Measurements from ENCODE around the gene UNCX. TPM values are rescaled to one million over a fixed set of nuclear protein-coding genes. Genes with fewer than 3 reads are reported as not detected.
A peak's percentile ranks its signal among the peaks of the same experiment; 100 is the strongest.
"Not testable (repeated sequence)": the region's sequence is repeated elsewhere in the genome, so short reads cannot be mapped to it uniquely, and the experiment has no call there.

Gene UNCX
- total RNA-seq, 3 donors from 2014 or later, result not detected

- DNase-seq (ENCODE audit: low spot score in 2 of 2), result no peak
- peak overlapping the region in 1 of 3 donors; percentile 41 for H3K4me3 ChIP-seq
- H3K9me3 ChIP-seq, result no peaks in the 10 kb centered on the region
- TF ChIP-seq POLR2AphosphoS5 (IDR thresholded peaks at IDR 0.05), result no peak
- H3K27me3 ChIP-seq, result peaks cover 0 to 77% of the 10 kb centered on the region in 2 donors
- no peaks in the 10 kb centered on the region for H3K36me3 ChIP-seq
- intact Hi-C loops (cut with DNase I; ENCODE audit: low total_unique reads), result no loop called here
- no peak overlapping the region for H3K27ac ChIP-seq
- no peaks in the 10 kb centered on the region for H3K4me1 ChIP-seq
Measured at GRCh38 chr7:1210321-1210978, 22.2 kb upstream of the UNCX start.

- intact Hi-C loops (cut with DNase I; ENCODE audit: low total_unique reads), result no loop called here
- H3K27me3 ChIP-seq, result peaks cover 0 to 84% of the 10 kb centered on the region in 2 donors
- TF ChIP-seq POLR2AphosphoS5 (IDR thresholded peaks at IDR 0.05), result no peak
- no peak for TF ChIP-seq CTCF (IDR thresholded peaks at IDR 0.05)
- no peak for TF ChIP-seq POLR2A (IDR thresholded peaks at IDR 0.05)
- no peaks in the 10 kb centered on the region for H3K4me1 ChIP-seq
- H3K36me3 ChIP-seq, result no peaks in the 10 kb centered on the region
- H3K9me3 ChIP-seq, result no peaks in the 10 kb centered on the region
- no peak overlapping the region for H3K27ac ChIP-seq
- DNase-seq (ENCODE audit: low spot score in 2 of 2), result no peak
- peak overlapping the region in 1 of 3 donors; percentile 41 for H3K4me3 ChIP-seq
Measured at GRCh38 chr7:1210979-1211608, 21.6 kb upstream of the UNCX start.

- no peak for TF ChIP-seq CTCF (IDR thresholded peaks at IDR 0.05)
- Histone ChIP-seq H3K27ac (no peak overlapping the region), H3K4me3 (no peak overlapping the region), H3K36me3 (no peaks in the 10 kb centered on the region), H3K27me3 (peaks cover 0 to 89% of the 10 kb centered on the region in 2 donors), H3K9me3 (no peaks in the 10 kb centered on the region), H3K4me1 (no peaks in the 10 kb centered on the region)
- no peak for DNase-seq (ENCODE audit: low spot score in 2 of 2)
- intact Hi-C loops (cut with DNase I; ENCODE audit: low total_unique reads), result no loop called here
Measured at GRCh38 chr7:1211611-1212010, 21.1 kb upstream of the UNCX start.

- H3K27ac ChIP-seq; H3K4me3 ChIP-seq; DNase-seq (ENCODE audit: low spot score in 2 of 2); H3K36me3 ChIP-seq; intact Hi-C loops (cut with DNase I; ENCODE audit: low total_unique reads); H3K9me3 ChIP-seq; H3K4me1 ChIP-seq: not testable (repeated sequence)
- peaks cover 0 to 91% of the 10 kb centered on the region in 2 donors for H3K27me3 ChIP-seq
Measured at GRCh38 chr7:1212025-1212424, 20.6 kb upstream of the UNCX start.

- intact Hi-C loops (cut with DNase I; ENCODE audit: low total_unique reads), result no loop called here
- TF ChIP-seq CTCF (IDR thresholded peaks at IDR 0.05), result no peak
- no peak for TF ChIP-seq POLR2AphosphoS5 (IDR thresholded peaks at IDR 0.05)
- TF ChIP-seq POLR2A (IDR thresholded peaks at IDR 0.05), result no peak
- Histone ChIP-seq H3K27me3 (peaks cover 0 to 89% of the 10 kb centered on the region in 2 donors), H3K4me3 (no peak overlapping the region), H3K36me3 (no peaks in the 10 kb centered on the region), H3K4me1 (no peaks in the 10 kb centered on the region), H3K9me3 (no peaks in the 10 kb centered on the region), H3K27ac (no peak overlapping the region)
- no peak for DNase-seq (ENCODE audit: low spot score in 2 of 2)
Measured at GRCh38 chr7:1214516-1214915, 18.2 kb upstream of the UNCX start.

GRCh38 chr7:1218541-1219165, 14.0 kb upstream of the UNCX start:
- Histone ChIP-seq H3K27ac (no peak overlapping the region), H3K27me3 (peaks cover 0 to 86% of the 10 kb centered on the region in 2 donors), H3K9me3 (no peaks in the 10 kb centered on the region), H3K4me3 (no peak overlapping the region), H3K36me3 (no peaks in the 10 kb centered on the region), H3K4me1 (no peaks in the 10 kb centered on the region)
- intact Hi-C loops (cut with DNase I; ENCODE audit: low total_unique reads), result no loop called here
- no peak for DNase-seq (ENCODE audit: low spot score in 2 of 2)
- no peak for TF ChIP-seq POLR2A (IDR thresholded peaks at IDR 0.05)
- no peak for TF ChIP-seq CTCF (IDR thresholded peaks at IDR 0.05)
- no peak for TF ChIP-seq POLR2AphosphoS5 (IDR thresholded peaks at IDR 0.05)

Measured in breast epithelium (tissue), 4 donors.